Neuronal stem cell (in vitro differentiated cells): ENCODE measurements around the gene CD244.
A peak's percentile ranks its signal among the peaks of the same experiment; 100 is the strongest.

ENCODE experiments used
- DNase-seq: peaks from one replicate; pipeline ENCODE4 v3.0.0-alpha.2; 2013; ENCODE audit warnings: low spot score
- H2AFZ ChIP-seq: one replicate; pipeline ENCODE4 v1.6.1; 2013; ENCODE audit warnings: mild to moderate bottlenecking, low read length, inconsistent platforms
- H2AK5ac ChIP-seq: 2 replicates; pipeline ENCODE4 v1.6.1; 2013; ENCODE audit warnings: low read depth, mild to moderate bottlenecking, inconsistent platforms, low read length, moderate library complexity, mixed read lengths
- H2BK120ac ChIP-seq: 2 replicates; pipeline ENCODE4 v1.6.1; 2013; ENCODE audit warnings: low read depth, mild to moderate bottlenecking, inconsistent platforms, low read length, moderate library complexity, mixed read lengths
- H2BK12ac ChIP-seq: one replicate; pipeline ENCODE4 v1.6.1; 2013; ENCODE audit warnings: low read length, inconsistent platforms
- H2BK15ac ChIP-seq: 2 replicates; pipeline ENCODE4 v1.6.1; 2013; ENCODE audit warnings: mild to moderate bottlenecking, low read length, inconsistent platforms, mixed read lengths
- H2BK5ac ChIP-seq: one replicate; pipeline ENCODE4 v1.6.1; 2013; ENCODE audit warnings: inconsistent platforms, mild to moderate bottlenecking, low read length, moderate library complexity
- H3K14ac ChIP-seq: one replicate; pipeline ENCODE4 v1.6.1; 2013; ENCODE audit warnings: low read length, inconsistent platforms
- H3K18ac ChIP-seq: 2 replicates; pipeline ENCODE4 v1.6.1; 2013; ENCODE audit warnings: low read length, inconsistent platforms
- H3K23ac ChIP-seq: 2 replicates; pipeline ENCODE4 v1.6.1; 2013; ENCODE audit warnings: low read depth, mild to moderate bottlenecking, mixed read lengths, low read length, inconsistent platforms; ENCODE audit not compliant: poor library complexity
- H3K27ac ChIP-seq: replicated peaks from 3 replicates; pipeline ENCODE4 v1.5.1; 2013; ENCODE audit warnings: low read length, inconsistent platforms
- H3K27me3 ChIP-seq, 3 experiments: 2 replicates each; pipeline ENCODE4 v1.6.1; 2013; ENCODE audit warnings: low read length in 3 of 3, mild to moderate bottlenecking in 2 of 3, inconsistent platforms in 1 of 3, low read depth in 1 of 3, mixed read lengths in 1 of 3, moderate library complexity in 1 of 3; ENCODE audit not compliant: control insufficient read depth in 3 of 3, insufficient read depth in 3 of 3
- H3K36me3 ChIP-seq, 2 donors: replicated peaks in 1 of 2; 2 replicates each; pipeline ENCODE4 v1.6.1; 2013; ENCODE audit warnings: low read length in 2 of 2; ENCODE audit not compliant: control insufficient read depth in 2 of 2, insufficient read depth in 2 of 2
- H3K4ac ChIP-seq: 2 replicates; pipeline ENCODE4 v1.6.1; 2013; ENCODE audit warnings: inconsistent platforms, mild to moderate bottlenecking, low read length, moderate library complexity
- H3K4me1 ChIP-seq, 2 donors: 1 replicate in 1 of 2; 2 replicates in 1 of 2; pipeline ENCODE4 v1.6.1; 2013; ENCODE audit warnings: low read length in 2 of 2, low read depth in 1 of 2; ENCODE audit not compliant: control insufficient read depth in 2 of 2, insufficient read depth in 1 of 2
- H3K4me2 ChIP-seq: one replicate; pipeline ENCODE4 v1.6.1; 2013; ENCODE audit warnings: mild to moderate bottlenecking, low read length, inconsistent platforms; ENCODE audit not compliant: insufficient read depth, poor library complexity, severe bottlenecking
- H3K4me3 ChIP-seq, 2 donors: 2 replicates each; pipeline ENCODE4 v1.5.1; 2013; ENCODE audit warnings: low read length in 2 of 2, mild to moderate bottlenecking in 2 of 2, inconsistent platforms in 1 of 2, moderate library complexity in 1 of 2
- H3K79me1 ChIP-seq: one replicate; pipeline ENCODE4 v1.6.1; 2013; ENCODE audit warnings: low read depth, mild to moderate bottlenecking, inconsistent platforms, low read length, moderate library complexity
- H3K9ac ChIP-seq: one replicate; pipeline ENCODE4 v1.6.1; 2013; ENCODE audit warnings: mild to moderate bottlenecking, low read depth, low read length, inconsistent platforms; ENCODE audit not compliant: poor library complexity
- H3K9me3 ChIP-seq, 2 donors: replicated peaks in 1 of 2; 2 replicates each; pipeline versions ENCODE3 to v1.6.1; 2013; ENCODE audit warnings: low read length in 2 of 2, mild to moderate bottlenecking in 2 of 2, inconsistent platforms in 1 of 2, low read depth in 1 of 2, mixed read lengths in 1 of 2, moderate library complexity in 1 of 2; ENCODE audit not compliant: control insufficient read depth in 2 of 2, insufficient read depth in 1 of 2
- H4K8ac ChIP-seq: one replicate; pipeline ENCODE4 v1.6.1; 2013; ENCODE audit warnings: low read depth, mild to moderate bottlenecking, inconsistent platforms, low read length, moderate library complexity
- H4K91ac ChIP-seq: one replicate; pipeline ENCODE4 v1.6.1; 2013; ENCODE audit warnings: low read length, low read depth, mild to moderate bottlenecking, inconsistent platforms; ENCODE audit not compliant: poor library complexity
- WGBS, 2 donors: extraction: QIAGEN DNeasy Blood & Tissue Kit; methylation state at CpG; one replicate each; pipeline ENCODE4 v1.1.7; 2013; ENCODE audit warnings: missing lambda C conversion rate in 2 of 2, mixed read lengths in 1 of 2; ENCODE audit not compliant: insufficient read length in 2 of 2, insufficient replicate concordance in 1 of 2; ENCODE audit errors: extremely low coverage in 2 of 2; 5-methylcytosine and 5-hydroxymethylcytosine counted together

The CD244 gene

GRCh38 chr1:160797271-160797709 lies 65.4 kb downstream of the CD244 start:
- Histone ChIP-seq H3K4me1 (no peaks in the 10 kb centered on the region), H2BK120ac (no peak overlapping the region), H3K4me3 (no peak overlapping the region), H3K36me3 (no peaks in the 10 kb centered on the region), H3K9ac (no peak overlapping the region), H3K27ac (no peak overlapping the region), H4K8ac (no peak overlapping the region), H2AFZ (no peak overlapping the region), H2BK15ac (no peak overlapping the region), H3K23ac (no peak overlapping the region), H2BK12ac (no peak overlapping the region), H3K14ac (no peak overlapping the region), H3K27me3 (no peaks in the 10 kb centered on the region), H3K79me1 (no peaks in the 10 kb centered on the region), H3K4ac (no peak overlapping the region), H3K4me2 (no peak overlapping the region), H3K9me3 (peaks cover 0 to 2% of the 10 kb centered on the region in 2 donors), H2AK5ac (no peak overlapping the region), H2BK5ac (no peak overlapping the region), H3K18ac (peak overlapping the region; percentile 17), H4K91ac (no peak overlapping the region)
- DNase-seq: no peak
- no CpG with 5 or more reads among the region's 3 CpGs for WGBS, 2 donors

- no peak within 1 kb of the TSS for H3K4ac ChIP-seq
- H2AFZ ChIP-seq: no peak within 1 kb of the TSS
- H4K8ac ChIP-seq: no peak within 1 kb of the TSS
- peak within 1 kb of the TSS; percentile 42 for H3K14ac ChIP-seq
- H2BK120ac ChIP-seq: no peak within 1 kb of the TSS
- H3K79me1 ChIP-seq: no peaks in the 10 kb centered on the region
- no peak within 1 kb of the TSS for H3K27ac ChIP-seq
- peak within 1 kb of the TSS; percentile 17 for H3K18ac ChIP-seq
- H2AK5ac ChIP-seq: no peak within 1 kb of the TSS
- H3K27me3 ChIP-seq: no peaks in the 10 kb centered on the region
- H3K4me1 ChIP-seq: no peaks in the 10 kb centered on the region
- H3K9ac ChIP-seq: no peak within 1 kb of the TSS
- H3K9me3 ChIP-seq: peaks cover 0 to 2% of the 10 kb centered on the region in 2 donors
- WGBS, 2 donors: no CpG with 5 or more reads among the region's 4 CpGs
- no peak within 1 kb of the TSS for H3K4me2 ChIP-seq
- no peak within 1 kb of the TSS for H3K23ac ChIP-seq
- no peak within 1 kb of the TSS for H3K4me3 ChIP-seq
- H2BK15ac ChIP-seq: no peak within 1 kb of the TSS
- DNase-seq: no peak
- no peak within 1 kb of the TSS for H2BK12ac ChIP-seq
- no peaks in the 10 kb centered on the region for H3K36me3 ChIP-seq
- no peak within 1 kb of the TSS for H2BK5ac ChIP-seq
- H4K91ac ChIP-seq: no peak within 1 kb of the TSS
These were observed 66.7 kb downstream of the CD244 start, which contains the start of gene LY9 for GRCh38 chr1:160795951-160796383. Gene LY9 (plus strand): TSS chr1:160796174. CDS start chr1:160796188, 14 bp downstream.

DNA sequence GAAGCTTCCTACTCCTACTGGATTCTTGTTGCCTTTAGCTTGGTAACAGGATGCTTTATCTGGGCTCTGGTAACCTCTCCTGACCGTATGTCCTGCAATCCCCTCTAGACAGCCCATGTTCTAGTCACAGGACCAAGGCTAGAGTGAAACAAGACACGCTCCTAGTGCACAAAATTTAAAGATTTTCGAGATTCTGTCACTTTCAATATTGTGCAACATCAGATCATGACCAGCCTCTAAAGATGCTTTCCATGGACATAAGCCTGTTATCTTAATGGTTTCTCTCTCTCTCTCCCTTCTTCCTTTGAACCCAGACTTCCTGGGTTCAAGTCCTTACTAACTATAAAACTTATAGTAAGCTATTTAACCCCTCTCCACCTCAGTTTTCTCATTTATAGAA lies 68.3 kb downstream of the CD244 start:
- Histone ChIP-seq H2BK5ac (no peak overlapping the region), H3K36me3 (no peaks in the 10 kb centered on the region), H3K9me3 (peaks cover 0 to 2% of the 10 kb centered on the region in 2 donors), H3K9ac (no peak overlapping the region), H3K4me2 (no peak overlapping the region), H3K27me3 (no peaks in the 10 kb centered on the region), H3K79me1 (no peaks in the 10 kb centered on the region), H2BK12ac (no peak overlapping the region), H3K4me3 (no peak overlapping the region), H3K27ac (no peak overlapping the region), H4K91ac (no peak overlapping the region), H4K8ac (no peak overlapping the region), H3K4me1 (no peaks in the 10 kb centered on the region), H2BK15ac (no peak overlapping the region), H3K14ac (no peak overlapping the region), H3K23ac (no peak overlapping the region), H2AK5ac (no peak overlapping the region), H3K4ac (no peak overlapping the region), H2BK120ac (no peak overlapping the region), H3K18ac (no peak overlapping the region), H2AFZ (no peak overlapping the region)
- no peak for DNase-seq
- no CpG with 5 or more reads among the region's 3 CpGs for WGBS, 2 donors

GRCh38 chr1:160789702-160790611 lies 72.7 kb downstream of the CD244 start:
- Histone ChIP-seq H3K4me2 (no peak overlapping the region), H3K18ac (no peak overlapping the region), H2BK120ac (no peak overlapping the region), H3K4me1 (no peaks in the 10 kb centered on the region), H4K91ac (no peak overlapping the region), H4K8ac (no peak overlapping the region), H3K14ac (no peak overlapping the region), H2AK5ac (no peak overlapping the region), H3K4ac (no peak overlapping the region), H3K9me3 (peaks cover 0 to 2% of the 10 kb centered on the region in 2 donors), H2BK15ac (no peak overlapping the region), H3K79me1 (no peaks in the 10 kb centered on the region), H3K23ac (no peak overlapping the region), H2AFZ (no peak overlapping the region), H3K4me3 (peak overlapping the region in 1 of 2 donors; percentile 18), H2BK5ac (no peak overlapping the region), H3K27ac (no peak overlapping the region), H3K9ac (no peak overlapping the region), H3K36me3 (no peaks in the 10 kb centered on the region), H2BK12ac (no peak overlapping the region), H3K27me3 (no peaks in the 10 kb centered on the region)
- no CpG with 5 or more reads among the region's 13 CpGs for whole genome bisulfite sequencing, 2 donors
- no peak for DNase-seq
